Sigmoid colon (tissue), 4 donors: Measurements from ENCODE around the gene SLC30A4.

ENCODE experiments used
- CTCF ChIP-seq, 4 experiments: fragments of 450-650 bp in 3 of 4; fragments of 200-600 bp in 1 of 4; IDR thresholded peaks; one replicate each; pipeline ENCODE4 v1.5.1; 2016 to 2019; ENCODE audit warnings: antibody characterized with exemption in 4 of 4, mild to moderate bottlenecking in 3 of 4, moderate library complexity in 2 of 4
- POLR2A ChIP-seq, 2 donors: fragments of 450-650 bp; IDR thresholded peaks; one replicate each; pipeline ENCODE4 v1.6.1; 2016; ENCODE audit warnings: antibody characterized with exemption in 2 of 2, mild to moderate bottlenecking in 2 of 2, moderate library complexity in 2 of 2
- POLR2AphosphoS5 ChIP-seq, 4 donors: sonication (generic); formaldehyde crosslinking; IDR thresholded peaks; one replicate each; pipeline ENCODE4 v1.6.1; 2017; ENCODE audit warnings: antibody characterized with exemption in 4 of 4

GRCh38 chr15:45550436-45550835, 27.9 kb upstream of the SLC30A4 start:
- TF ChIP-seq CTCF (IDR thresholded peaks at IDR 0.05), result no peak
- no peak for TF ChIP-seq POLR2A (IDR thresholded peaks at IDR 0.05)
- no peak for TF ChIP-seq POLR2AphosphoS5 (IDR thresholded peaks at IDR 0.05)
